Measurements from ENCODE around the gene NCOR2. TPM values are rescaled to one million over a fixed set of nuclear protein-coding genes. Genes with fewer than 3 reads are reported as not detected.

Gene NCOR2
- total RNA-seq, 6 experiments from 2014 or later = 38.1 to 87.5 (median 45.0) TPM

DNA sequence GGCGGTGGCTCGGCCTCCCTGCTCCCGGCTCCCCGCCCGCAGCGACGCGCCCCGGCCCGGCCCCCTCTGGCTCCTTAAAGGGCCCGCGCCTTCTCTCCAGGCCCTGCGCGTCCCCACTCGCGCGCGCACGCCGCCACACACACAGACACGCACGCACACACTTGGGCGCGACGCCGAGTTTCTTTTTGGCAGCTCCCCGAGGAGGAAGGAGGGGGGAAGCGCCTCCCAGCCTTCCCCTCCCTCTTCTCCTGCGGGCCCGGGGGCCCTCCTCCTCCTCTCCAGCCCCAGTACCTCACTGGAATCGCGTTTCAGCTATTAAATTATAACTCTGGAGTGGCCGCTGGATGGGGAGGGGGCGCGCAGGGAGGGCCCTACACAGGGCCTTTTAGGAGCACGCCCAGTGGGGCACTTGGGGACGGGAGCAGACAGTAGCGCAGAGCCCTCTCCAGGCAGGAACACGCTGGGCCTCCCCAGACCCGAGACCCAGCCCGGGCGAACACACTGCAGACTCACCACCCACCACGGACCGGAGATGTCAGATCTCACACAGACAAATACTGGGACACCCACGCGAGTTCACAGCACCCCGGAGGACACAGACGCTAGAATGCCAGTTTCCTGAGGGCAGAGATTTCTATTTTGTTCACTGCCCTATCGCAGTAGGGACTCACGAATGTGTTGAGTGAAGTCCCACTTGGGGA, 411 bp upstream of the NCOR2 start:
- TF ChIP-seq, protein P1, sequence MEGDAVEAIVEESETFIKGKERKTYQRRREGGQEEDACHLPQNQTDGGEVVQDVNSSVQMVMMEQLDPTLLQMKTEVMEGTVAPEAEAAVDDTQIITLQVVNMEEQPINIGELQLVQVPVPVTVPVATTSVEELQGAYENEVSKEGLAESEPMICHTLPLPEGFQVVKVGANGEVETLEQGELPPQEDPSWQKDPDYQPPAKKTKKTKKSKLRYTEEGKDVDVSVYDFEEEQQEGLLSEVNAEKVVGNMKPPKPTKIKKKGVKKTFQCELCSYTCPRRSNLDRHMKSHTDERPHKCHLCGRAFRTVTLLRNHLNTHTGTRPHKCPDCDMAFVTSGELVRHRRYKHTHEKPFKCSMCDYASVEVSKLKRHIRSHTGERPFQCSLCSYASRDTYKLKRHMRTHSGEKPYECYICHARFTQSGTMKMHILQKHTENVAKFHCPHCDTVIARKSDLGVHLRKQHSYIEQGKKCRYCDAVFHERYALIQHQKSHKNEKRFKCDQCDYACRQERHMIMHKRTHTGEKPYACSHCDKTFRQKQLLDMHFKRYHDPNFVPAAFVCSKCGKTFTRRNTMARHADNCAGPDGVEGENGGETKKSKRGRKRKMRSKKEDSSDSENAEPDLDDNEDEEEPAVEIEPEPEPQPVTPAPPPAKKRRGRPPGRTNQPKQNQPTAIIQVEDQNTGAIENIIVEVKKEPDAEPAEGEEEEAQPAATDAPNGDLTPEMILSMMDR (IDR thresholded peaks at IDR 0.05) = peak in 1 of 4 donors; percentile 15
- TF ChIP-seq POLR2A (IDR thresholded peaks at IDR 0.05) = no peak
- ATAC-seq (peak; percentile 81 to 88 (median 86)), DNase-seq (peak; percentile 93 to 95 (median 94))
- intact Hi-C loops (cut with DNase I) = loop anchor here in 1 of 2 donors (10.0 kb wide), 1 partner anchor 197 kb away; no protein-coding TSS in a partner anchor
- no peaks in the 10 kb centered on the region for H3K9me3 ChIP-seq
- H3K27ac ChIP-seq = peak overlapping the region; percentile 44 to 73 (median 71)
- WGBS (ENCODE audit: insufficient coverage, low coverage, low lambda C conversion rate, missing lambda C conversion rate) = 0% methylated on average over 19 of the region's 50 CpGs
- peaks cover 0 to 23% (median 5%) of the 10 kb centered on the region in 4 donors for H3K4me1 ChIP-seq
- peak overlapping the region; percentile 38 to 88 (median 50) for H3K4me3 ChIP-seq
- no peaks in the 10 kb centered on the region for H3K27me3 ChIP-seq
- H3K36me3 ChIP-seq = no peaks in the 10 kb centered on the region

GRCh38 chr12:124566161-124566996, 1.0 kb downstream of the NCOR2 start:
- WGBS (ENCODE audit: insufficient coverage, low coverage, low lambda C conversion rate, missing lambda C conversion rate) = 0% methylated on average over 19 of the region's 56 CpGs
- H3K4me1 ChIP-seq = peaks cover 0 to 23% (median 5%) of the 10 kb centered on the region in 4 donors

GRCh38 chr12:124565656-124566160, 1.7 kb downstream of the NCOR2 start:
- no peak for TF ChIP-seq POLR2A (IDR thresholded peaks at IDR 0.05)
- TF ChIP-seq, protein P1 (IDR thresholded peaks at IDR 0.05) = no peak
- Histone ChIP-seq H3K27ac (peak overlapping the region in 1 of 3 donors; percentile 93), H3K9me3 (no peaks in the 10 kb centered on the region), H3K36me3 (no peaks in the 10 kb centered on the region), H3K27me3 (no peaks in the 10 kb centered on the region), H3K4me1 (peaks cover 0 to 23% (median 5%) of the 10 kb centered on the region in 4 donors), H3K4me3 (peak overlapping the region; percentile 86 to 97 (median 88))
- 12% methylated on average over 6 of the region's 14 CpGs for WGBS (ENCODE audit: insufficient coverage, low coverage, low lambda C conversion rate, missing lambda C conversion rate)
- DNase-seq (peak in 1 of 3 donors; percentile 46), ATAC-seq (no peak)
- intact Hi-C loops (cut with DNase I) = loop anchor here in 1 of 2 donors (10.0 kb wide), 1 partner anchor 199 kb away; no protein-coding TSS in a partner anchor

More at GRCh38 chr12:124566161-124566996, 1.0 kb downstream of the NCOR2 start:
- Histone ChIP-seq H3K4me3 (peak overlapping the region; percentile 86 to 97 (median 88)), H3K27me3 (no peaks in the 10 kb centered on the region), H3K9me3 (no peaks in the 10 kb centered on the region), H3K36me3 (no peaks in the 10 kb centered on the region), H3K27ac (peak overlapping the region; percentile 90 to 96 (median 93))
- intact Hi-C loops (cut with DNase I) = loop anchor here in 1 of 2 donors (10.0 kb wide), 1 partner anchor 198 kb away; no protein-coding TSS in a partner anchor
- DNase-seq (peak; percentile 92), ATAC-seq (peak; percentile 78 to 87 (median 80))
- peak; percentile 49 for TF ChIP-seq POLR2A (IDR thresholded peaks at IDR 0.05)
- TF ChIP-seq, protein P1 (IDR thresholded peaks at IDR 0.05) = no peak

DNA sequence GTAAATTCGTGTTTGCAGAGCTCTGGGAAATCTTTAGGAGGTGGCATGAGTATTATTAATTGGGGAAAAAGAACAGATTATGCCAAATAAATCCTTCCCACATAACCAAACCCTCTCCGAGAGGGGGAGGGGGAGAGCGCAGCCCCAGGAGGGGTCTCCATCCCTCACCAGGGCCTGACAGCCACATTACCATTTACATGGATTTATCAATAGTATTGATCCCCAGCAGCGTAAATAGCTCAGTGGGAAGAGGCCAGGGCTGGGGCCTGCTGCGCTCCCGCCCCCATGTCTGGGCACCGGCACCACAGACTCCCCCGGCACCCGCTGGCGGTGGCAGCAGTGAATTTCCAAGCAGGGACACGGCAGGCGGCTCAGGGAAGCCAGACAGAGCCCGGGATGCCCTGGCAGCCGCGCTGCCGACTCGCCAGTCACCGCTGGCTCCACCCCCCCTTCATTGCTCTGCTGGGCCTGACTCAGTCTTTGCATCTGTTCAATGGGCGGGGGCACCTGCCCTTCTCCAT, 2.4 kb downstream of the NCOR2 start:
- Histone ChIP-seq H3K36me3 (no peaks in the 10 kb centered on the region), H3K27me3 (no peaks in the 10 kb centered on the region), H3K4me1 (peaks cover 0 to 23% (median 5%) of the 10 kb centered on the region in 4 donors), H3K9me3 (no peaks in the 10 kb centered on the region), H3K27ac (no peak overlapping the region), H3K4me3 (no peak overlapping the region)
- TF ChIP-seq, protein P1 (IDR thresholded peaks at IDR 0.05) = no peak
- TF ChIP-seq POLR2A (IDR thresholded peaks at IDR 0.05) = no peak
- DNase-seq = no peak
- ATAC-seq = no peak
- intact Hi-C loops (cut with DNase I) = loop anchor here in 1 of 2 donors (10.0 kb wide), 1 partner anchor 200 kb away; no protein-coding TSS in a partner anchor
- WGBS (ENCODE audit: insufficient coverage, low coverage, low lambda C conversion rate, missing lambda C conversion rate) = 24% methylated on average over 2 of the region's 19 CpGs

Measured in right lobe of liver (tissue), 6 donors.